ENCODE results near the gene TGFBI. TPM values are rescaled to one million over a fixed set of nuclear protein-coding genes. Genes with fewer than 3 reads are reported as not detected.

TGFBI gene
- total and polyA plus RNA-seq, 9 of the 15 experiments (the other 6 are each of a cell fraction or from before 2014, with no cell fraction given): 0.05 to 0.62 (median 0.08) TPM; not detected in 6

- 2% methylated on average over 6 of the region's 6 CpGs for WGBS (ENCODE audit: insufficient coverage, low coverage, missing lambda C conversion rate)
- ATAC-seq: peak; percentile 89
- peak; percentile 89 for FAIRE-seq
- Histone ChIP-seq H3K4me1 (replicated peaks in 1 of 2; ENCODE audit: control insufficient read depth in 2 of 2, insufficient read depth in 2 of 2, low read length in 2 of 2) (no peaks in the 10 kb centered on the region; a peak in 1 of 5 replicates), H3K4me3 (no peak overlapping the region), H3K79me2 (ENCODE audit: control insufficient read depth, insufficient read depth, low read length) (no peaks in the 10 kb centered on the region), H2AFZ (ENCODE audit: low read depth, low read length) (no peak overlapping the region), H4K20me1 (replicated peaks; ENCODE audit: control insufficient read depth, insufficient read depth, low read length) (no peaks in the 10 kb centered on the region; the same call in none of the 2 replicates), H3K27ac (ENCODE audit: extremely low read depth, low read depth, low read length) (no peak overlapping the region), H3K9me1 (ENCODE audit: control insufficient read depth, insufficient read depth, low read length) (no peaks in the 10 kb centered on the region), H3K27me3 (ENCODE audit: control insufficient read depth in 2 of 2, insufficient read depth in 2 of 2, low read length in 2 of 2) (peaks cover 8 to 33% of the 10 kb centered on the region in 2 experiments; a peak in 4 of 5 replicates), H3K9me3 (replicated peaks; ENCODE audit: control insufficient read depth, insufficient read depth, low read depth, low read length) (no peaks in the 10 kb centered on the region), H3K36me3 (ENCODE audit: control insufficient read depth, insufficient read depth, low read length) (no peaks in the 10 kb centered on the region), H3K9ac (ENCODE audit: insufficient read depth in 1 of 2, low read depth in 2 of 2, low read length in 2 of 2) (no peak overlapping the region), H3K4me2 (ENCODE audit: insufficient read depth, low read length) (no peak overlapping the region)
- intact Hi-C loops (cut with micrococcal nuclease) (loop anchor here (1.0 kb wide), 3 partner anchors 85 to 175 kb away; no protein-coding TSS in a partner anchor), in situ Hi-C loops (cut with MboI) (loop anchor here (5.0 kb wide), 1 partner anchor 175 kb away; no protein-coding TSS in a partner anchor)
- peak; percentile 63 to 78 (median 72) for DNase-seq (ENCODE audit: extremely low read depth in 1 of 4, low spot score in 3 of 4)
- BruUV-seq (replicated peaks): no TSS peak
- POLR2A ChIA-PET: interaction anchor here (0.9 kb wide), 1 partner anchor 12 kb away, joined by 3 read pairs; no protein-coding TSS in a partner anchor
- CTCF ChIA-PET (ENCODE audit: low intra/inter-chr PET ratio): interaction anchor here (0.6 to 1.7 kb wide), 4 partner anchors 118 to 232 kb away, joined by 3 to 14 read pairs (median 8); no protein-coding TSS in a partner anchor
- TF ChIP-seq GTF2E2 (tag; IDR thresholded peaks at IDR 0.05) (no peak), SMC3 (conservative IDR thresholded peaks at IDR 0.05; ENCODE audit: insufficient read depth, low read depth, low read length) (peak; percentile 79), LCOR (CRISPR knock-in tag; IDR thresholded peaks at IDR 0.05) (0 out of 2 replicates have a peak, but pooled peaks have one; percentile 34), CBFA2T2 (conservative IDR thresholded peaks at IDR 0.05) (0 out of 2 replicates have a peak, but pooled peaks have one; percentile 4), MBD2 (IDR thresholded peaks at IDR 0.05; ENCODE audit: borderline replicate concordance, low read depth) (no peak), HMBOX1 (IDR thresholded peaks at IDR 0.05) (peak; percentile 52), CTCF (IDR thresholded peaks at IDR 0.05 in 2 of 3, conservative IDR thresholded peaks at IDR 0.05 in 1 of 3; ENCODE audit: insufficient read depth in 2 of 3, low read depth in 1 of 3, low read length in 3 of 3) (peak; percentile 67 to 85 (median 78)), CBFA2T3 (IDR thresholded peaks at IDR 0.05) (peak; percentile 46), RAD21 (CRISPR knock-in tag; conservative IDR thresholded peaks at IDR 0.05 in 1 of 2, IDR thresholded peaks at IDR 0.05 in 1 of 2) (peak; percentile 87 to 91), ZNF274 (IDR thresholded peaks at IDR 0.05; ENCODE audit: borderline replicate concordance, low read depth, low read length) (no peak)
- TF ChIP-seq, protein P1, sequence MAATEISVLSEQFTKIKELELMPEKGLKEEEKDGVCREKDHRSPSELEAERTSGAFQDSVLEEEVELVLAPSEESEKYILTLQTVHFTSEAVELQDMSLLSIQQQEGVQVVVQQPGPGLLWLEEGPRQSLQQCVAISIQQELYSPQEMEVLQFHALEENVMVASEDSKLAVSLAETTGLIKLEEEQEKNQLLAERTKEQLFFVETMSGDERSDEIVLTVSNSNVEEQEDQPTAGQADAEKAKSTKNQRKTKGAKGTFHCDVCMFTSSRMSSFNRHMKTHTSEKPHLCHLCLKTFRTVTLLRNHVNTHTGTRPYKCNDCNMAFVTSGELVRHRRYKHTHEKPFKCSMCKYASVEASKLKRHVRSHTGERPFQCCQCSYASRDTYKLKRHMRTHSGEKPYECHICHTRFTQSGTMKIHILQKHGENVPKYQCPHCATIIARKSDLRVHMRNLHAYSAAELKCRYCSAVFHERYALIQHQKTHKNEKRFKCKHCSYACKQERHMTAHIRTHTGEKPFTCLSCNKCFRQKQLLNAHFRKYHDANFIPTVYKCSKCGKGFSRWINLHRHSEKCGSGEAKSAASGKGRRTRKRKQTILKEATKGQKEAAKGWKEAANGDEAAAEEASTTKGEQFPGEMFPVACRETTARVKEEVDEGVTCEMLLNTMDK (IDR thresholded peaks at IDR 0.05; ENCODE audit: borderline replicate concordance, insufficient read depth, low read depth, low read length, poor library complexity, severe bottlenecking): no peak
Measured at GRCh38 chr5:136062366-136063274, 33.8 kb downstream of the TGFBI start.
